ENCODE results near the gene MMP14. TPM values are rescaled to one million over a fixed set of nuclear protein-coding genes. Genes with fewer than 3 reads are reported as not detected.

The MMP14 gene
- total and polyA plus RNA-seq, 2 of the 13 experiments (the other 11 are each of a cell fraction or from before 2014, with no cell fraction given): 5.2 to 9.8 TPM

DNA sequence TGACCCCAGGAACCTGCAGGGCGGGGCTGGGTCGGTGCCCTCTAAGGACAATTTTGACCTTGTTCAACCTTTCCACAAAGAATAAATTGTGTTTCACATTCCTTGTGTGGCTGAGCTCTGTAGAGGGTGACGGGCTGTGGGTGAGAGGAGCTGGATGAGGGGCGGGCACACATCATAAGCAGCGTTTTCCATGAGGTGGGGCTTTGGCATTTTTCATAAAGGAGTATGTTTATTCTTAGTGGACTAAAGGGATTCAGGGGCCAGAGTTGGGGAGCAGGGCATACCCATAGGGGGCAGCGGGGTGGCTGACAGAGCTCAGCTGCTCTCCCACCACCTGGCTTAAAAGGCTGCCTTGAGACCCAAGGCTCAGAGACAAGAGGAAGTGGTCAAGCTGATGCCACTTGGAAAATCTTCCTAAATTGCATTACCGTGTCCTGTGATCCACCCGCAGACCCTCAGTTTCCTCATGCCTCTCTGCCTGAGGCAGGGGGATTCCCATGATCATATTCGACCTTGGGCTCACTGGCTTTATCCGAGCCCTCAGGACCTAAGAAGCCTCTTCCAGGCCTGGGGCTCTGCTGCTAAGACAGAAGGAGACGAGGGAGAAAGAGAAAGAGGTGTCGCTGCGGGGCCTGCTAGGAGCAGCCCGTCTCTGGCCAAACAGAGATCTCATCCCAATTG is 11.4 kb downstream of the MMP14 start:
- in situ Hi-C loops (cut with HindIII; ENCODE audit: extremely low pct_ligation_motif_present, low pct_unique_long_range_greater_than_20kb) (loop anchor here (5.0 kb wide), 1 partner anchor 290 kb away; no protein-coding TSS in a partner anchor), intact Hi-C loops (cut with micrococcal nuclease; ENCODE audit: unreplicated experiment) (no loop called here)
- peak overlapping the region; percentile 26; the same call in 1 of the 2 replicates for H3K4me2 ChIP-seq (ENCODE audit: low read depth, low read length)
- ATAC-seq (no peak; the same call in 2 of the 3 replicates), DNase-seq (ENCODE audit: low spot score) (no peak), FAIRE-seq (peak; percentile 15)
- 41% methylated on average over 14 of the region's 14 CpGs for WGBS (ENCODE audit: low lambda C conversion rate)
- CTCF ChIA-PET (ENCODE audit: low intra/inter-chr PET ratio, low total read pairs): interaction anchor here (1.1 to 1.3 kb wide), 2 partner anchors 24 to 70 kb away, joined by 3 read pairs; no protein-coding TSS in a partner anchor
- no peaks in the 10 kb centered on the region for H4K20me1 ChIP-seq (ENCODE audit: insufficient read depth, low read length)
- H3K4me1 ChIP-seq (ENCODE audit: insufficient read depth, low read length): peaks cover 23% of the 10 kb centered on the region
- no peak overlapping the region for H3K4me3 ChIP-seq (replicated peaks in 1 of 3; ENCODE audit: insufficient read depth in 1 of 3, low read depth in 2 of 3, low read length in 3 of 3)
- no peaks in the 10 kb centered on the region for H3K36me3 ChIP-seq (replicated peaks in 1 of 2; ENCODE audit: control insufficient read depth in 1 of 2, insufficient read depth in 2 of 2, low read length in 2 of 2)
- peaks cover 9 to 45% of the 10 kb centered on the region in 2 experiments for H3K27me3 ChIP-seq (ENCODE audit: control insufficient read depth in 1 of 2, insufficient read depth in 2 of 2, low read length in 2 of 2)
- POLR2A ChIA-PET: interaction anchor here (0.6 to 1.6 kb wide), 7 partner anchors 13 to 247 kb away, joined by 3 to 7 read pairs (median 4); partner anchors contain the start of genes ACIN1, C14orf119 and LRP10
- no peak overlapping the region for H3K27ac ChIP-seq (ENCODE audit: extremely low read length, insufficient read depth, low read length)
- no peak overlapping the region for H2AFZ ChIP-seq (ENCODE audit: low read length)
- no peaks in the 10 kb centered on the region for H3K9me3 ChIP-seq (ENCODE audit: low read length)
- no peaks in the 10 kb centered on the region for H3K79me2 ChIP-seq (ENCODE audit: insufficient read depth, low read length)
- no peak overlapping the region for H3K9ac ChIP-seq (ENCODE audit: insufficient read depth, low read depth, low read length)
- BruUV-seq (replicated peaks): no TSS peak
- TF ChIP-seq, protein P1, sequence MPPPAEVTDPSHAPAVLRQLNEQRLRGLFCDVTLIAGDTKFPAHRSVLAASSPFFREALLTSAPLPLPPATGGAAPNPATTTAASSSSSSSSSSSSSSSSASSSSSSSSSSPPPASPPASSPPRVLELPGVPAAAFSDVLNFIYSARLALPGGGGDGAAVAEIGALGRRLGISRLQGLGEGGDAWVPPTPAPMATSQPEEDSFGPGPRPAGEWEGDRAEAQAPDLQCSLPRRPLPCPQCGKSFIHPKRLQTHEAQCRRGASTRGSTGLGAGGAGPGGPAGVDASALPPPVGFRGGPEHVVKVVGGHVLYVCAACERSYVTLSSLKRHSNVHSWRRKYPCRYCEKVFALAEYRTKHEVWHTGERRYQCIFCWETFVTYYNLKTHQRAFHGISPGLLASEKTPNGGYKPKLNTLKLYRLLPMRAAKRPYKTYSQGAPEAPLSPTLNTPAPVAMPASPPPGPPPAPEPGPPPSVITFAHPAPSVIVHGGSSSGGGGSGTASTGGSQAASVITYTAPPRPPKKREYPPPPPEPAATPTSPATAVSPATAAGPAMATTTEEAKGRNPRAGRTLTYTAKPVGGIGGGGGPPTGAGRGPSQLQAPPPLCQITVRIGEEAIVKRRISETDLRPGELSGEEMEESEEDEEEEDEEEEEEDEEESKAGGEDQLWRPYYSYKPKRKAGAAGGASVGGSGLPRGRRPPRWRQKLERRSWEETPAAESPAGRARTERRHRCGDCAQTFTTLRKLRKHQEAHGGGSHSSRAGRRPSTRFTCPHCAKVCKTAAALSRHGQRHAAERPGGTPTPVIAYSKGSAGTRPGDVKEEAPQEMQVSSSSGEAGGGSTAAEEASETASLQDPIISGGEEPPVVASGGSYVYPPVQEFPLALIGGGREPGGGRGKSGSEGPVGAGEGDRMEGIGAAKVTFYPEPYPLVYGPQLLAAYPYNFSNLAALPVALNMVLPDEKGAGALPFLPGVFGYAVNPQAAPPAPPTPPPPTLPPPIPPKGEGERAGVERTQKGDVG (CRISPR knock-in tag; IDR thresholded peaks at IDR 0.05; ENCODE audit: borderline replicate concordance): no peak
- TF ChIP-seq ZFX (CRISPR knock-in tag; IDR thresholded peaks at IDR 0.05; ENCODE audit: low read depth) (no peak), EZH2 (conservative IDR thresholded peaks at IDR 0.05; ENCODE audit: low read depth, low read length) (no peak), ZNF550 (CRISPR knock-in tag; IDR thresholded peaks at IDR 0.05; ENCODE audit: borderline replicate concordance) (0 out of 2 replicates have a peak, but pooled peaks have one; percentile 27), CCAR2 (optimal IDR thresholded peaks at IDR 0.05; ENCODE audit: low read depth, low read length) (no peak), TIGD3 (CRISPR knock-in tag; IDR thresholded peaks at IDR 0.05; ENCODE audit: borderline replicate concordance) (no peak), DRAP1 (CRISPR knock-in tag; IDR thresholded peaks at IDR 0.05) (no peak), ZNF263 (CRISPR knock-in tag; IDR thresholded peaks at IDR 0.05) (no peak), NR2F2 (IDR thresholded peaks at IDR 0.05; ENCODE audit: borderline replicate concordance, low read depth) (peak; percentile 33; the same call in 1 of the 2 replicates), KLF11 (CRISPR knock-in tag; IDR thresholded peaks at IDR 0.05) (no peak), DPF2 (CRISPR knock-in tag; IDR thresholded peaks at IDR 0.05; ENCODE audit: borderline replicate concordance, low read depth) (no peak), SALL1 (CRISPR knock-in tag; IDR thresholded peaks at IDR 0.05) (peak; percentile 33; the same call in 1 of the 2 replicates), CC2D1A (CRISPR knock-in tag; IDR thresholded peaks at IDR 0.05) (no peak)
- TF ChIP-seq, protein P2, sequence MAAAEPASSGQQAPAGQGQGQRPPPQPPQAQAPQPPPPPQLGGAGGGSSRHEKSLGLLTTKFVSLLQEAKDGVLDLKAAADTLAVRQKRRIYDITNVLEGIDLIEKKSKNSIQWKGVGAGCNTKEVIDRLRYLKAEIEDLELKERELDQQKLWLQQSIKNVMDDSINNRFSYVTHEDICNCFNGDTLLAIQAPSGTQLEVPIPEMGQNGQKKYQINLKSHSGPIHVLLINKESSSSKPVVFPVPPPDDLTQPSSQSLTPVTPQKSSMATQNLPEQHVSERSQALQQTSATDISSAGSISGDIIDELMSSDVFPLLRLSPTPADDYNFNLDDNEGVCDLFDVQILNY (CRISPR knock-in tag; conservative IDR thresholded peaks at IDR 0.05): 0 out of 2 replicates have a peak, but pooled peaks have one; percentile 40
- TF ChIP-seq, protein P3, sequence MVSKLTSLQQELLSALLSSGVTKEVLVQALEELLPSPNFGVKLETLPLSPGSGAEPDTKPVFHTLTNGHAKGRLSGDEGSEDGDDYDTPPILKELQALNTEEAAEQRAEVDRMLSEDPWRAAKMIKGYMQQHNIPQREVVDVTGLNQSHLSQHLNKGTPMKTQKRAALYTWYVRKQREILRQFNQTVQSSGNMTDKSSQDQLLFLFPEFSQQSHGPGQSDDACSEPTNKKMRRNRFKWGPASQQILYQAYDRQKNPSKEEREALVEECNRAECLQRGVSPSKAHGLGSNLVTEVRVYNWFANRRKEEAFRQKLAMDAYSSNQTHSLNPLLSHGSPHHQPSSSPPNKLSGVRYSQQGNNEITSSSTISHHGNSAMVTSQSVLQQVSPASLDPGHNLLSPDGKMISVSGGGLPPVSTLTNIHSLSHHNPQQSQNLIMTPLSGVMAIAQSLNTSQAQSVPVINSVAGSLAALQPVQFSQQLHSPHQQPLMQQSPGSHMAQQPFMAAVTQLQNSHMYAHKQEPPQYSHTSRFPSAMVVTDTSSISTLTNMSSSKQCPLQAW (CRISPR knock-in tag; IDR thresholded peaks at IDR 0.05): no peak
